ENCODE measurements around the gene ANO2.

DNA sequence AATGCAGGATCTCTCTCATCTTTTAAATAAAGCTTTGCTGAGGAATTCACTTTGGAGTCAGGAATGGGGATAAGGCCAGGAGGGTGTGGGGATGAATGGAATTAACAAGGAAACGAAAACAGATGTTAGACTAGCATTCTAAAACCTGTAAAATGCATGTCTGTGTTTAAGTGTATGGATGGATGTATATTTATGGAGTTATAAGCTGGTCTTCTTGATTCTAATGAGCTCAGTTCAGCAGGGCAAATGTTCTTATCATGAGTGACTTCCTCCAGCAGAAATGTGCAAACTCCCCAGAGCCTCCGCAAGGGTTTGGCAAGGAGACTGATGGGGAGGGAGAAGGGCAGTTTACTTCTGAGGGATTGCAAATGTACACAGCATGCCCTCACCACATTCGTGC, 364.0 kb downstream of the ANO2 start:
- no peak for TF ChIP-seq POLR2A (IDR thresholded peaks at IDR 0.05)
- no peak for TF ChIP-seq POLR2AphosphoS5 (IDR thresholded peaks at IDR 0.05)

All from stomach (tissue), 4 donors.